ENCODE measurements around the gene LPP. TPM values are rescaled to one million over a fixed set of nuclear protein-coding genes. Genes with fewer than 3 reads are reported as not detected.
A peak's percentile ranks its signal among the peaks of the same experiment; 100 is the strongest.

The LPP gene
- polyA plus RNA-seq, 3 donors: 24.5 to 26.1 (median 25.4) TPM

DNA sequence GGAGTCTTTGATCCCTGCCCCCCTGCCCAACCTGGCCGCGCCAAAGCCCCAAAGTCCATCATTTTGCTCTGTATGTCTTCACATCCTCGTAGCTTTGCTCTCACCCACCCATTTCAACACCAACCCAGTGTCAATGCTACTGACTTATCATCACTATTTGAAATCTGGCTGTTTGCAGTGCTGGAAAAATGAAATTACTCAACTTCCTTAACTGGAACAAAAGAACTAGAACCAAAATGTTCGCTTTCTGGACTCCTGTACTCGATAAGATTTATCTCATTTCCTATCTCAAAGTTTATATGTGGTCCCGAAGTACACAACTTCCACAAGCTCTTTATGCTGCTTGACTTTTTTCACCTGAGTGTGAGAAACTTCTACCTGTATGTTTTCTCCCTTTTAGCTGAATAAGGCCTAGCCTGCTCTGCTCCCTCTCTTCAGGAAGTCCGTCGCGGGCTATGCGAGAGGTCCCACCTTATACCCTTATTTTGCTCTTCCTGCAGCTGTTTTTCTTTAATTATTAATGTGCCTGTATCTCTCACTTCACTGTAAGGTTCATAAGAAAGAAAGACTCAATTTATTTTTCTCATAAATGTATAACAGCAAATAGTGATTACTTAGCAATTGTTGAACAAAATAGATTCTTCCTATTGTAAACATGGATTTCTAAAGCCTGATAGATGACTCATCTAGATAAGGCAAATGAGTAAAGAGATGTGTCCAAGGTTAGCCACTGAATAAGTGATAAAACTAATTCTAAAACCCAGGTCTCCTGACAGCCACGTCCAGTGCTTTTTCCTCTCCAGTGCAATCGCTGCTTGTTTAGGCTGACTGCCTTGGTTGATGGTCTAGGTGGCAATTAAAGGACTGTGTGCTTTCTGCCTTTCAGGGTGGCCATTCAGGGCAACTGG, 553.7 kb downstream of the LPP start:
- no peak for DNase-seq (ENCODE audit: low read depth in 3 of 3, low spot score in 2 of 3)

GRCh38 chr3:188711881-188712247, 557.9 kb downstream of the LPP start:
- no peak for DNase-seq (ENCODE audit: low read depth in 3 of 3, low spot score in 2 of 3)

DNA sequence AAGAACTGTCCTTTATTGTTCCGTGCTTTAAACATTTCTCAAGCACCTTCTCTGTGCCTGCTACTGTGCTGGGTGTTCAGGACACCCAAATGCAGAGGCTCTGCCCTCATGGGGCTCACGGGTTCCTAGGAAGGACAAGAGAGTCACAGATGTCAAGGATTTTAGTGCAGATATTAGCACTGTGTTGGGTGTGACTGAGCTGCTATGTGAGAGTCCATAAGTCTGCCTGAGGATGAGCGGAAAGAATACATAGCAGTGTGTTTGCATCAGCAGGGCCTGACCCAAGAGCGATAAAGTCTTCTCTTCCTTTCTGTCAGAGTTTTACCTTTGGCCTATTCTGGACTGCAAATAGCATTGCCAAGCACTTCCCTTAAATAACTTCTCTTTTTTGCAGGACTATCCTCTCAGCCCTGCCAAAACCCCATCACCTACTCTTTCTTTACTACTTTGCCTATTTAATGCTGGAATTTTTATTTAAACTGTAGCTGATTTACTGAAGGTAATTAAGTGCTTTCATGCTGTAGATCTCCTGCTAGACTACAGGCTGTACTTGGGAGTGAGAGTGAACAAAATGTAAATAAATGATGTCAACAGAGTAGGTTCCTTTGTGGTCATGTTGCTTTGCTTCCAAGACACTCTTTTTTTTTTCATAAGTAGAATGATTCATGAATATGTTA, 558.4 kb downstream of the LPP start:
- DNase-seq (ENCODE audit: low read depth in 3 of 3, low spot score in 2 of 3): peak in 2 of 3 donors; percentile 16 to 21

DNA sequence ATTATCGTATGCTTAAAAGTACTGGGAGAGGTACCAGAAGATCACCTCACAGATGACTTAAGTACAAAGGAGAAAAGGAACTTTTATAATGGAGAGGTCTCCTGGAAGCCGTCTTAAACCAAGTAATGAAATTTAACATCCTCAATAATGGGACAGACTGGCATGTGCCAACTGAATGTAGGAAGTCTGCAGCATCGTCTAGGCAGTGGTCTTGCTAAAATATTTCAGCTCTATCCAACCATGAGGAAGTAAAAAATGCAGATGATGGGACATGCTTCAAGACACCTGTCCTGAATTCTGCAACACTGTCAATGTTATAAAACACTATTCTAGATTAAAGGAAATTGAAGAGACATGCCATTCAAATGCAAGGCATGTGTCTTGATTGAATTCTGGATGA, 559.0 kb downstream of the LPP start:
- no peak for DNase-seq (ENCODE audit: low read depth in 3 of 3, low spot score in 2 of 3)

- no peak for DNase-seq (ENCODE audit: low read depth in 3 of 3, low spot score in 2 of 3)
Observed at GRCh38 chr3:188719545-188719944, 565.6 kb downstream of the LPP start.

DNA sequence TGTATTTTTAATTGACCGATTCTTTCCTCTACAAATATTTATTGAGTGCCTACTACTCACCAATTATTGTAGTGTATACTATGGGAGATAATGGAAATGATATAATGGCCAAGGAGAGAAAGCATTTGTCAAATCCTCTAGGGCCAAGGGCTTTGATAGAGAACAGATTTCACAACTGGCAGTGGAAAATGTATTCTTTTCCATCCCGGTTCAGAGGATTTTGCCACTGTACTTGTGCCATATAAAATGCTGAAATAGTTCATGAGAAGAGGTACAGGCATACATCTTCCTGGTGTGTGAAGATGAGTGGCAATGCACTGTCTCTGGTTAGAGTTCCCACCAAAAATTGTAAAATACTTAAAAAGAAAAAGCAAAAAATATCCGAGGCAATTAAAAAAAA, 566.3 kb downstream of the LPP start:
- DNase-seq (ENCODE audit: low read depth in 3 of 3, low spot score in 2 of 3): no peak

- DNase-seq (ENCODE audit: low read depth in 3 of 3, low spot score in 2 of 3): no peak
Observed at GRCh38 chr3:188720636-188721035, 566.7 kb downstream of the LPP start.

DNA sequence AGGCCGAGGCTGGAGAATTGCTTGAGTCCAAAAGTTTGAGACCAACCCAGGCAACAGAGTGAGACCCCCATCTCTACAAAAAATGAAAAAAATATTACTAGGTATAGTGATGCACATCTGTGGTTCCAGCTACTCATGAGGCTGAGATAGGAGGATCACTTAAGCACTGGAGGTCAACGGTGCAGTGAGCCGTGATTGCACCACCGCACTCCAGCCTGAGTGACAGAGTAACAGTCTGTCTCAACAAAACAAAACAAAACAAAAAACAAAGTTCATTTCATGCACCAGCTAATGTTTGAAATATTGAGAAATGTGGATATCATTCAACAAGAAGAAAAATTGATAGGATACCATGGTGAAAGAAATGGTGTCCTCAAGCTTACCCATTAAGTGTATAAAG, 567.4 kb downstream of the LPP start:
- no peak for DNase-seq (ENCODE audit: low read depth in 3 of 3, low spot score in 2 of 3)

DNA sequence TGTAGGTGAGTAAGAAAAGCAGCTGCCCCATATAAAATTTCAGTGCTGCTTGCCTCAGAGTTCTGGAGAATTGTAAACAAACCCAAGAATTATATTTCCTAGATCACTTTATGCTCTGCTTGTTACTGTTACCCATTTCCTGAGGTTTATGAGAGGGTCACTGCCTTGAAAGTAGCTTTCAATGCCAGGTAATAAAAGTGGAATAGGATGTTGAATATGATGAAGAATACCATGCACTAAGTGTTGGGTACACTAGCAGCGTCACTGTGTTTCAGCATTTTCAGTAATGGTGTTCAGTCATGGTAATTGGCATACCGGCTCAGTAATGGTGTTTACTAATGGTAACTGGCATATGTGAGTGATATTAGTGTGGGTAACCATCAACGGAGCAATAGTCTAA, 568.0 kb downstream of the LPP start:
- no peak for DNase-seq (ENCODE audit: low read depth in 3 of 3, low spot score in 2 of 3)

- DNase-seq (ENCODE audit: low read depth in 3 of 3, low spot score in 2 of 3): no peak
Observed at GRCh38 chr3:188722963-188723362, 569.0 kb downstream of the LPP start.

DNA sequence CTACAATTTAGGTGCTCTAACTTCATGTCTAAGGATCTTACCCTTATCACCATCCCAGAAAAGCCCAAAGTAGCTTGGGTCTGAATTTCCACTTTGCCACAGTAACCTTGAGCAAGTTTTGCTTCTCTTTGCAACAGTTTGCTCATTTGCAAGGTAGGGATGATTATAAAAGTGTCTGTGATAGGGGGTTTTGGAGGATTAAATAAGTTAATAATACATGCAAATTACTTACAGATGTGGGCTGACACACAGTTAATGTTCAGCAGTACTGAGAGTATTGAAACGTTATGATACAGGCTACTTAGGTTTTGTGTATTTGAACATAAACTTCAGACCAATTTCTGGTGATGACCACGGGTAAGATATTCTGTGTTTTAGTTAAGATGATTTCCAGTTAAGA, 573.1 kb downstream of the LPP start:
- no peak for DNase-seq (ENCODE audit: low read depth in 3 of 3, low spot score in 2 of 3)

GRCh38 chr3:188728371-188728896, 574.5 kb downstream of the LPP start:
- no peak for DNase-seq (ENCODE audit: low read depth in 3 of 3, low spot score in 2 of 3)

DNA sequence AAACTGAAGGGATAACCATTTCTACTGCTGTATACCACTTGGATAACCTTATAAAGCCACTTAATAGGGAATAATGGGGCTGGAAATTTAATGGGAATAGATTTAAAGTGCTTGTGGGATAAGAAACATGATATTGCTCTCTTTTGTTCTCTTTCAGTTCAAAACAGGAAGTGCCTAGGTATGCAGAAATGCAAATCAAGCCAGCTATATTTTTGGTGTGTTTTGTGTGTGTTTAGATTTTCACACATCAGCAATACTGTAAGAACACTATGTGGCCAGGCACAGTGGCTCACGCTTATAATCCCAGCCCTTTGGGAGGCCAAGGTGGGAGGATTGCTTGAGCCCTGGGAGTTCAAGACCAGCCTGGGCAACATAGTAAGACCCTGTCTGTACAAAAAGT, 575.5 kb downstream of the LPP start:
- no peak for DNase-seq (ENCODE audit: low read depth in 3 of 3, low spot score in 2 of 3)

GRCh38 chr3:188734395-188734794, 580.4 kb downstream of the LPP start:
- DNase-seq (ENCODE audit: low read depth in 3 of 3, low spot score in 2 of 3): no peak

DNA sequence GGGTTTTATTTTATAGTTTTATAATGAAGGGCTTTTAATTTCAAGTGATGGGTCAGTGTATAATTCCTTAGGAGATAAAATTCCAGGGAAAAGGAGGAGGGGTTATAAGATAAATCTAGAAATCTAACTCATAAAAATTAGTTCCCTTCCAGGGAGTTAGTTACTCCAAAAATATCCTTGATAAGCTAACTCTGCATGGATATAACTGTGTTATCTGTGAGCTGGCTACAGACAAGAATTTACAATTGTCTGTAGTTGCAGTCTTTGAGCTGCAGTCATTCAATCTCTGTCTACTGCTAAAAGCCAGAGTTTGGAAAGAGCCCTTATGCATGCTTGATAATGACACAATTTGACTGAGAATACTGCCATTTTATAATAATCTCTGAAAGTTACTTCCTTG, 585.6 kb downstream of the LPP start:
- DNase-seq (ENCODE audit: low read depth in 3 of 3, low spot score in 2 of 3): no peak

DNA sequence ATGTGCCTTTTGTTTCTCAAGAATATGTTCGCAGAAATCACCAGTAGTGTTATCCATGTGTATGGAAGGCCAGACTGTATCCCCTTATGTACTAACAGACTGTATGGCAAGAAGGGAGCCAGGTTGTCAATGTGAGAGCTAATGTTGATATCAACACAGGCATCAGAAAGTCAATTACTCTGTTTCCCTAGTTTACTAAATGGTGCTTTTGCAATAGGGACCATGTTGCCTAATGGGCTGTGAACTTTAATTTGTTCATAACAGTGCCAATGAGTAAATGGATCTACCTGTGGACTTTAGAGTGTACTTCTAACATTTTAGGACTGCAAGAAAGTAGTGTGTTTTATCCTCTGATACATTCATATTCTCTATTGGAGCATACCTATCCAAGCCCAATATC, 586.1 kb downstream of the LPP start:
- no peak for DNase-seq (ENCODE audit: low read depth in 3 of 3, low spot score in 2 of 3)

DNA sequence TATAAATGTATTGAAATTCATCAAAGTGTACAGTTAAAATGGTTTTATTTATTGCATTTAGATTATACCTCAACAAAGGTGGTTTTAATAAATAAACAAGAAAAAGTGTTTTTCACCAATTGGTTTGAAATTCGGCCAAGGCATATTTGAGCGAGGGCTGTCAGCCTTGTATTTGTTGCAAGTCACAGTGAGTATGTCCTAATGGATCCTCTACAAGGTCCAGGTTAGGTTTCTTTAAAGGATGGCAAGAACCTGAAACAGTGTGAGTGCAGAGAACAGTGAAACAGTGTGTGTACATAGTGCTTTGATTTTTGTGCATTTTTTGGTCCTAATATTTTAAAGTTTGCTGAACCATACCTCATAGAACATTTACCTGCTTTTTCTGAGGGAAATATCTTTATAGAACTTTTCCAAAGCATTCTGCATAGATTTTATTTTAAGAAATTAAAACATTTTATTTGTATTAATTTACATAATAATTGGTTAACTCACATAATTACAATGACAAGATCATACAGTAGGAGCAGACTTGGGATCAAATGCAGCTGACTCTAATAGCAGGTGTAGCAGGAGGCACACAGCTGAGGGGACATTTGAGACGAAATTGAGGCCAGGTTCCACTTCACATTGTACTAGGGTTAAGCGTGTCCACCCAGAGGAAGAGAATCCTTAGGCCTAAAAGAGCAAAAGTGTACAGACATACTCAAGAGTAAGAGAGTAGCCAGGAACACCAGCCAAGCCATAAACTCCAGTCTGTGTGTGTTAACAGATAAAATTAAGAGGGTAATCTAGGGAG, 589.0 kb downstream of the LPP start:
- DNase-seq (ENCODE audit: low read depth in 3 of 3, low spot score in 2 of 3): no peak

GRCh38 chr3:188744166-188744565, 590.2 kb downstream of the LPP start:
- DNase-seq (ENCODE audit: low read depth in 3 of 3, low spot score in 2 of 3): no peak

GRCh38 chr3:188745031-188745430, 591.1 kb downstream of the LPP start:
- no peak for DNase-seq (ENCODE audit: low read depth in 3 of 3, low spot score in 2 of 3)

DNA sequence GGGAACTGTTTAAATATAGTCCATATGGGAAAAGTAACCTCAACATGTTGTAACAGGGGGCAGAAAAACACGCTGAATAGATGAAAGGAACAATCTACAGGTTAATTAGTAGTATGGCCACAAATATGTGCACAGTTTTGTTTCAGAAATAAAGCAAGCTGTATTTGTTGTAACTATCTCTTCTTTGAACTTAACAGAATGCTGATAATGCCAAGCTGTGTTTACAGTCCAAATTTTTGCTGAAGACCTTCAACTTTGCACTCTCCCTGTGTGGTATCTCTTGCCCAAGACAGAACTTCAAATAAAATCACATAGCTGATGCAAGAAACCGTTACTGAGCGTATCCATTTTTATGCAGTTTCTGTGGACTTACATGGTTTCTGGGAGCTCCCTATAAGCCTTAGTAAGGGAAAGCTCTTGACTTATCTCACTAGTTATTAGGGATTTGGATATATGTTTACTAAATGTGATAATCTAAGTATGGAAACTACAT, 592.4 kb downstream of the LPP start:
- DNase-seq (ENCODE audit: low read depth in 3 of 3, low spot score in 2 of 3): no peak

DNA sequence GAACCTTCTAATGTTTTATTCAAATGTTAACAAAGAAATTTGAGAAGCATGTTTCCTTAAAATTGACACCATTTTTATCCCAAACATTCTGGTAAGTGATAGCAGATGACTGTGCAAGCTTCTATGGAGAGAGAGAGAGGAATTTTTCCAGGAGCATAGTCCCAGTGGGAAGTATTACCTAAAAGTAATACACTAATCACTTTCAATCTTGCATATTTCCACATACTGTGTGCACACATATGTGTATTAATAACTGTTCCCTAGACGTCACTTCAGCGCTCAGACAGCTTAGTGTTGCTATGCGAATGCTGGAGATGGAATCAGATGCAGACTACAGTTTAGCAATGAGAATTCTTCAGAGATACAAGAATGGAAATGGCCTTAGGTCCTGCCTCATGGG, 593.5 kb downstream of the LPP start:
- no peak for DNase-seq (ENCODE audit: low read depth in 3 of 3, low spot score in 2 of 3)

Measured in right renal cortex interstitium (tissue), 3 donors.